Measurements from ENCODE around the gene SORL1.

- TF ChIP-seq CREB1 (IDR thresholded peaks at IDR 0.05; ENCODE audit: low read depth) (no peak), REST (IDR thresholded peaks at IDR 0.05; ENCODE audit: low read depth) (no peak), NFIC (IDR thresholded peaks at IDR 0.05) (no peak), MAX (IDR thresholded peaks at IDR 0.05) (no peak), EP300 (IDR thresholded peaks at IDR 0.05; ENCODE audit: borderline replicate concordance) (no peak), TAF1 (IDR thresholded peaks at IDR 0.05; ENCODE audit: low read depth) (no peak), USF1 (IDR thresholded peaks at IDR 0.05) (no peak), TCF12 (IDR thresholded peaks at IDR 0.05; ENCODE audit: low read depth) (no peak), YY1 (IDR thresholded peaks at IDR 0.05; ENCODE audit: low read depth) (no peak), RAD21 (IDR thresholded peaks at IDR 0.05; ENCODE audit: low read depth) (no peak), FOXM1 (IDR thresholded peaks at IDR 0.05; ENCODE audit: borderline replicate concordance, low read depth) (no peak), ZBTB7A (IDR thresholded peaks at IDR 0.05; ENCODE audit: low read depth) (no peak), EGR1 (IDR thresholded peaks at IDR 0.05) (no peak)
Observed at GRCh38 chr11:121524233-121524631, 72.1 kb downstream of the SORL1 start.
